Measurements from ENCODE around the gene CORT. TPM values are rescaled to one million over a fixed set of nuclear protein-coding genes. Genes with fewer than 3 reads are reported as not detected.
"Not testable (repeated sequence)": the region's sequence is repeated elsewhere in the genome, so short reads cannot be mapped to it uniquely, and the experiment has no call there.

CORT gene
- total RNA-seq, 1 donor: 0.36 TPM

DNA sequence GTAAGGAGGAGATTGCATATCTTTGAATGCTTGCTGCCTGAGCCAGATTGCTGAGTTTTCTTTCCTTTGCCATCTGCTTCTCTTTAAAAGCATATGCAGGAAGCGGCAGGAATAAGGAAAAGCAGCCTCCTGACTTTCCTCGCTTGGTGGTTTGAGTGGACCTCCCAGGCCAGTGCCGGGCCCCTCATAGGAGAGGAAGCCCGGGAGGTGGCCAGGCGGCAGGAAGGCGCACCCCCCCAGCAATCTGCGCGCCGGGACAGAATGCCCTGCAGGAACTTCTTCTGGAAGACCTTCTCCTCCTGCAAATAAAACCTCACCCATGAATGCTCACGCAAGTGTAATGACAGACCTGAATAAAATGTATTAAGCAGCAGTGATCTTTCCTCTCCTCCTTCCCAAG, 1.5 kb downstream of the CORT start:
- Histone ChIP-seq H3K4me2 (ENCODE audit: insufficient read depth, low read length) (peak overlapping the region; percentile 87), H3K27me3 (ENCODE audit: insufficient read depth, low read length) (no peaks in the 10 kb centered on the region), H3K9me3 (ENCODE audit: low read depth, low read length) (no peaks in the 10 kb centered on the region), H3K4me3 (ENCODE audit: insufficient read depth, low read length) (peak overlapping the region; percentile 67), H3K36me3 (ENCODE audit: insufficient read depth, low read length) (no peaks in the 10 kb centered on the region), H4K20me1 (ENCODE audit: insufficient read depth, low read length) (no peaks in the 10 kb centered on the region), H3K4me1 (ENCODE audit: insufficient read depth, low read length) (peaks cover 11% of the 10 kb centered on the region), H3K27ac (ENCODE audit: low read depth, low read length) (peak overlapping the region; percentile 37), H2AFZ (ENCODE audit: low read length) (peak overlapping the region; percentile 68), H3K79me2 (ENCODE audit: insufficient read depth, low read length) (no peaks in the 10 kb centered on the region)
- DNase-seq (ENCODE audit: insufficient read length, low spot score, missing footprints): peak; percentile 89
- TF ChIP-seq, protein P1, sequence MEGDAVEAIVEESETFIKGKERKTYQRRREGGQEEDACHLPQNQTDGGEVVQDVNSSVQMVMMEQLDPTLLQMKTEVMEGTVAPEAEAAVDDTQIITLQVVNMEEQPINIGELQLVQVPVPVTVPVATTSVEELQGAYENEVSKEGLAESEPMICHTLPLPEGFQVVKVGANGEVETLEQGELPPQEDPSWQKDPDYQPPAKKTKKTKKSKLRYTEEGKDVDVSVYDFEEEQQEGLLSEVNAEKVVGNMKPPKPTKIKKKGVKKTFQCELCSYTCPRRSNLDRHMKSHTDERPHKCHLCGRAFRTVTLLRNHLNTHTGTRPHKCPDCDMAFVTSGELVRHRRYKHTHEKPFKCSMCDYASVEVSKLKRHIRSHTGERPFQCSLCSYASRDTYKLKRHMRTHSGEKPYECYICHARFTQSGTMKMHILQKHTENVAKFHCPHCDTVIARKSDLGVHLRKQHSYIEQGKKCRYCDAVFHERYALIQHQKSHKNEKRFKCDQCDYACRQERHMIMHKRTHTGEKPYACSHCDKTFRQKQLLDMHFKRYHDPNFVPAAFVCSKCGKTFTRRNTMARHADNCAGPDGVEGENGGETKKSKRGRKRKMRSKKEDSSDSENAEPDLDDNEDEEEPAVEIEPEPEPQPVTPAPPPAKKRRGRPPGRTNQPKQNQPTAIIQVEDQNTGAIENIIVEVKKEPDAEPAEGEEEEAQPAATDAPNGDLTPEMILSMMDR (IDR thresholded peaks at IDR 0.05; ENCODE audit: extremely low read depth, low read depth, low read length): no peak

DNA sequence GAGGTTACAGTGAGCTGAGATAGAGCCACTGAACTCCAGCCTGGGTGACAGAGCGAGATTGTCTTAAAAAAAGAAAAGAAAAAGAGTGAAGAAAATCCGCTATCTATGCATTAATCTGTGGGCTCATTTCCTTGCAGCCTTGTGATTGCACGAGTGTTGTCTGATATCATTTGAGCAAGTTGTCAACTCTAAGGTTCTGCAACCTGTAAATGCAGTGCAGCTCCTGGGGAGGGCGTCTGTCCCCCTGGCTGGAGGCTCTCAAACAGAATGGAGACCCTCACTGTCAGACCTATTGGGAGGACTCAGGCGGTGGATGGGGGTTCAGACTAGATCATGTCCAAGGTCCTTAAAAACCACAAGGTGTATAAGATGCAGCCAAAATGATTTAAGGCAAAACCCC, 6.2 kb downstream of the CORT start:
- Histone ChIP-seq H2AFZ (ENCODE audit: low read length) (no peak overlapping the region), H3K36me3 (ENCODE audit: insufficient read depth, low read length) (peaks cover 1% of the 10 kb centered on the region), H3K4me3 (ENCODE audit: insufficient read depth, low read length) (no peak overlapping the region), H3K79me2 (ENCODE audit: insufficient read depth, low read length) (no peaks in the 10 kb centered on the region), H3K4me1 (ENCODE audit: insufficient read depth, low read length) (peaks cover 12% of the 10 kb centered on the region), H4K20me1 (ENCODE audit: insufficient read depth, low read length) (no peaks in the 10 kb centered on the region), H3K9me3 (ENCODE audit: low read depth, low read length) (no peaks in the 10 kb centered on the region), H3K27ac (ENCODE audit: low read depth, low read length) (no peak overlapping the region), H3K4me2 (ENCODE audit: insufficient read depth, low read length) (no peak overlapping the region), H3K27me3 (ENCODE audit: insufficient read depth, low read length) (no peaks in the 10 kb centered on the region)
- TF ChIP-seq, protein P1 (IDR thresholded peaks at IDR 0.05; ENCODE audit: extremely low read depth, low read depth, low read length): no peak
- DNase-seq (ENCODE audit: insufficient read length, low spot score, missing footprints): no peak

GRCh38 chr1:10456661-10457060, 6.8 kb downstream of the CORT start:
- H3K79me2 ChIP-seq (ENCODE audit: insufficient read depth, low read length): no peaks in the 10 kb centered on the region
- H3K4me2 ChIP-seq (ENCODE audit: insufficient read depth, low read length): no peak overlapping the region
- peaks cover 7% of the 10 kb centered on the region for H3K36me3 ChIP-seq (ENCODE audit: insufficient read depth, low read length)
- TF ChIP-seq, protein P1 (IDR thresholded peaks at IDR 0.05; ENCODE audit: extremely low read depth, low read depth, low read length): no peak
- H3K4me3 ChIP-seq (ENCODE audit: insufficient read depth, low read length): no peak overlapping the region
- no peaks in the 10 kb centered on the region for H3K9me3 ChIP-seq (ENCODE audit: low read depth, low read length)
- H3K4me1 ChIP-seq (ENCODE audit: insufficient read depth, low read length): peaks cover 7% of the 10 kb centered on the region
- no peaks in the 10 kb centered on the region for H3K27me3 ChIP-seq (ENCODE audit: insufficient read depth, low read length)
- H3K27ac ChIP-seq (ENCODE audit: low read depth, low read length): no peak overlapping the region
- no peak overlapping the region for H2AFZ ChIP-seq (ENCODE audit: low read length)
- DNase-seq (ENCODE audit: insufficient read length, low spot score, missing footprints): no peak
- no peaks in the 10 kb centered on the region for H4K20me1 ChIP-seq (ENCODE audit: insufficient read depth, low read length)

DNA sequence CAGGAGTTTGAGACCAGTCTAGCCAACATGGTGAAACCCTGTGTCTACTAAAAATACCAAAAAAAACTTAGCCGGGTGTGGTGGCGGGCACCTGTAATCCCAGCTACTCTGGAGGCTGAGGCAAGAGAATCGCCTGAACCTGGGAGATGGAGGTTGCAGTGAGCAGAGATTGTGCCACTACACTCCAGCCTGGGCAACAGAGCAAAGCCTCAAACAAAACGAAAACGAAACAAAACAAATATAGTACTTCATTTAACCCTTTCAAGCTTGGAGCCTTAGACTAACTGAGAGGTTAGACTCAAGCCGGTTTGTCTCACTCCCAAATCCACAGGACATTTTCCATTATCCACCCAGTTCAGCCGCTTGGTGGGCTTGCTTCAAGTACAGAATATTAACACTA, 7.6 kb downstream of the CORT start:
- not testable (repeated sequence) for H3K27me3 ChIP-seq (ENCODE audit: insufficient read depth, low read length); H4K20me1 ChIP-seq (ENCODE audit: insufficient read depth, low read length); H3K27ac ChIP-seq (ENCODE audit: low read depth, low read length); H2AFZ ChIP-seq (ENCODE audit: low read length); H3K9me3 ChIP-seq (ENCODE audit: low read depth, low read length); H3K4me1 ChIP-seq (ENCODE audit: insufficient read depth, low read length); H3K4me2 ChIP-seq (ENCODE audit: insufficient read depth, low read length); H3K79me2 ChIP-seq (ENCODE audit: insufficient read depth, low read length); DNase-seq (ENCODE audit: insufficient read length, low spot score, missing footprints); H3K4me3 ChIP-seq (ENCODE audit: insufficient read depth, low read length)
- H3K36me3 ChIP-seq (ENCODE audit: insufficient read depth, low read length): peaks cover 11% of the 10 kb centered on the region

Measured in osteoblast (primary cell).